ENCODE results near the gene LRCH4. TPM values are rescaled to one million over a fixed set of nuclear protein-coding genes. Genes with fewer than 3 reads are reported as not detected.

Gene LRCH4
- total RNA-seq, 2 donors from 2014 or later: 59.0 to 65.4 TPM

DNA sequence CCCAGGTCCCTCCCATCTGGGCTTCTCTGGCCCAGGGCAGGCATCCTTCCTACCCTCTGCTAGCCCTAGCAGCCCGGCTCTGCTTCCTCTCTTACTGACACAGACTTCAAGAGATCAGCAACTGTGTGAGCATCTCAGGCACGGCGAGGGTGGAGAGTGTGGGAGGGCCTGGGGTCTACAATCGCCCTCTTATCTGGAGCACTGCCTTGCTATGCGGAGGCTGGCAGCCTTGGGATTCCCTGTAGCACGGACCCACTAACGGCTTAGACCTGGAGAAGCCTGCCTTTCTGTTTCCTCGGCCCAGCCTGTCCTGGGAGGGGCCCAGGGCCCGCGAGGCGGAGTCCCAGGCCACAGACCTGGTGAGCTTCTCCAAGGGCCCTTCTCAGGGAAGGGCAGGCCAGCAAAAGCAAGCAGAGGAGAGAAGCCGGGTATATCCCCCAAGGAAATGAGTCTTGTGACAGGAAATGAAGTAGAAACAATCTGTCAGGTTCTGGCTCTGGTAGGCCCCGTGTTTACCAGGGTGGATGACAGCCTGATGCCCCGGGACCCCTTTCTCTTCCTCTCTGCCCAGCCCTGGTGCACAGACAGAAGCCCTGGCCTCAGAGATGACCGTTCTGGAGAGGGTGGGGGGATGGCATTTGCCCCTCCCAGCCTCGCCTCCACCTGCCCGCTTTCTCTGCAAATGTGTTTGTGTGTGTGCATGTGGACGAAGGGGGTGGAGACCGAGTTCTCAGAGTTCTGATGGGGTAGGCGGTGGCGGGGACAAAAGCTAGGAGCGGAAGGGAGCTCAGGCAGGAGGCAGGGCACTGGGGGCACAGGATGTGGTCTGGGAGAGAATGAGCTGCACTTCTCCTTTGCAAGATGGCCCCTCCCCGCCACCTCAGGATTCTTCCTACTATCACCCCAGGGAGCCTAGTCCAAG, 2.5 kb downstream of the LRCH4 start:
- no peaks in the 10 kb centered on the region for H3K9me3 ChIP-seq
- H3K4me3 ChIP-seq: peak overlapping the region; percentile 100
- intact Hi-C loops (cut with DNase I): no loop called here
- TF ChIP-seq, protein P1, sequence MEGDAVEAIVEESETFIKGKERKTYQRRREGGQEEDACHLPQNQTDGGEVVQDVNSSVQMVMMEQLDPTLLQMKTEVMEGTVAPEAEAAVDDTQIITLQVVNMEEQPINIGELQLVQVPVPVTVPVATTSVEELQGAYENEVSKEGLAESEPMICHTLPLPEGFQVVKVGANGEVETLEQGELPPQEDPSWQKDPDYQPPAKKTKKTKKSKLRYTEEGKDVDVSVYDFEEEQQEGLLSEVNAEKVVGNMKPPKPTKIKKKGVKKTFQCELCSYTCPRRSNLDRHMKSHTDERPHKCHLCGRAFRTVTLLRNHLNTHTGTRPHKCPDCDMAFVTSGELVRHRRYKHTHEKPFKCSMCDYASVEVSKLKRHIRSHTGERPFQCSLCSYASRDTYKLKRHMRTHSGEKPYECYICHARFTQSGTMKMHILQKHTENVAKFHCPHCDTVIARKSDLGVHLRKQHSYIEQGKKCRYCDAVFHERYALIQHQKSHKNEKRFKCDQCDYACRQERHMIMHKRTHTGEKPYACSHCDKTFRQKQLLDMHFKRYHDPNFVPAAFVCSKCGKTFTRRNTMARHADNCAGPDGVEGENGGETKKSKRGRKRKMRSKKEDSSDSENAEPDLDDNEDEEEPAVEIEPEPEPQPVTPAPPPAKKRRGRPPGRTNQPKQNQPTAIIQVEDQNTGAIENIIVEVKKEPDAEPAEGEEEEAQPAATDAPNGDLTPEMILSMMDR (IDR thresholded peaks at IDR 0.05): no peak
- DNase-seq: peak; percentile 68
- peaks cover 16% of the 10 kb centered on the region for H3K4me1 ChIP-seq
- peak overlapping the region; percentile 36 to 94 for H3K9ac ChIP-seq (ENCODE audit: low read depth in 2 of 2, low read length in 2 of 2)
- peak overlapping the region; percentile 100 for H3K27ac ChIP-seq
- no peaks in the 10 kb centered on the region for H3K27me3 ChIP-seq
- H3K36me3 ChIP-seq: peaks cover 15% of the 10 kb centered on the region

DNA sequence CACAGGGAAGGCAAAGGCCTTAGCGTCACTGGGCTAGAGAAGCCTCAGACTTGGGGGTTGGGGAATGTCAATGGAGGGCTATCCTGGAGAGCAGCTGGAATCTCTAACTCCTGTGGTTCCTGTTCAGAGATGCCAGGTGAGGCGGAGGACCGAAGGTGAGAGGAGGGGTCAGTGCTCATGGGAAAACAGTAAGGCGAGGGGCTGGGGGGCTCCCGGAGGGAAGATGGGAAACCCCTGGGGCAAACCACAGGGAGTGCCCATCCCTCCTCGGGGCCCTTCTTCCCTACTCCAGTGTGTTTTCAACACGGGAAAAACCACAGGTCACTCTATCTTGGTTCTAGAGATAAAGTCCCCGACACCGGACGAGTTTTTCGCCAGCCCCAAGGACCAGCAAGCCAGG, 3.3 kb downstream of the LRCH4 start:
- peak overlapping the region; percentile 36 to 94 for H3K9ac ChIP-seq (ENCODE audit: low read depth in 2 of 2, low read length in 2 of 2)

DNA sequence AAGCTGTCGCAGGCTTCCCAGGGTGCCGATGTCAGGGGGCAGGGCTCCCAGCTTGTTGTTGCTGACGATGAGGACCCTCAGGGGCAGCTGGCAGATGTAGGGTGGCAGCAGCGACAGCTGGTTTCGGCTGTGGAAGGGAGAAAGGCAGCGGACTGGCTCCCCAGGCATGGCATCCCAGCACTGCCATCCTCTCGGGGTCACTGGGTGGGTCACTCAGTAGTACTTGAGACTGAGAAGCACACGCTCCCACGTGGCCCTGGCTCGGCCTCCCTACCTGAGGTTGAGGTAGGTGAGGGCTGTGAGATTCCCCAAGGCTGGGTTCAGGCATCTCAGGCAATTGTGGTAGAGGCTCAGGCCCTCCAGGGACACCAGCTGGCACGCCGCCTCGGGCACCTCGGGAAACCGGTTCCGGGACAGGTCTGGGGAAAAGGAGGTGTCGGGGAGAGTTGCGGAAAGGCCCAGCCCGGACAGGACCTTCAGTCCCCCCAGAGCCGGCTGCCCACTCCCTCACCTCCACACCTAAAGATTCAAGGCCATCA, 3.8 kb downstream of the LRCH4 start:
- DNase-seq: no peak

More for the DNA sequence above, 3.3 kb downstream of the LRCH4 start:
- peaks cover 22% of the 10 kb centered on the region for H3K36me3 ChIP-seq
- DNase-seq: no peak
- peaks cover 16% of the 10 kb centered on the region for H3K4me1 ChIP-seq
- intact Hi-C loops (cut with DNase I): no loop called here
- TF ChIP-seq, protein P1 (IDR thresholded peaks at IDR 0.05): no peak
- no peaks in the 10 kb centered on the region for H3K9me3 ChIP-seq
- H3K27ac ChIP-seq: peak overlapping the region; percentile 100
- no peaks in the 10 kb centered on the region for H3K27me3 ChIP-seq
- H3K4me3 ChIP-seq: no peak overlapping the region

DNA sequence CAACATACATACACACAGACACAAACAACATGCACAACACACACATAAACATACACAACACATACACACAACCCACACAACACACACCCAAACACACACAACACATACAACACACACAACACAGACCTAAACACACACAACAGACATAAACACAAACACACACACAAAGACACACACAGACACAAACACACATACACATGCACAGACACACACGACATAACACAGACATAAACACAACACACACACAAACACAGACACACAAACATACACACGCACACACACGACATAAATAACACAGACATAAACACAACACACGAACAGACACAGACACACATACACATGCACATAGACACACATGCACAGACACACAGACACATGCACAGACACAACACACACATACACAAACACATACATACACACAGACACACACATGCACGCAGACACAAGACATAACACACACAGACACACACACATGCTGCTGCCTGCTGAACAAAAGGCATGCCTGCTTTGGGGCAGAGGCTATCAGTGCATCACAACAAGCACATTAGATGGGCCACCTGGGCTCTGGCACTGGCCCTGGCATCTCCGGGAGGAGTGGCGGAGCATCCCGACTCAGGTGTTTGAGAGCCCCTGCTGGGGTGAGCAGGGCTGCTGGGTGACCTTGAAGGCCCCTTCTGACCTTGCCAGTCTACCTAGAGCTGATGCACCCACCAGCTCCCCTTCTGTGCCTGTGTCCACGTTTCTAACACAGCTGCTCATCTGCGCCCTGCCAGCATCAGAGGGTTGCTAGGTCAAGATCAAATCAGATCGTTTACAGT, 5.3 kb downstream of the LRCH4 start:
- intact Hi-C loops (cut with DNase I): no loop called here
- no peak overlapping the region for H3K4me3 ChIP-seq
- no peak overlapping the region for H3K27ac ChIP-seq
- H3K4me1 ChIP-seq: peaks cover 16% of the 10 kb centered on the region
- no peak for DNase-seq
- TF ChIP-seq, protein P1 (IDR thresholded peaks at IDR 0.05): no peak
- H3K36me3 ChIP-seq: peaks cover 24% of the 10 kb centered on the region
- no peaks in the 10 kb centered on the region for H3K9me3 ChIP-seq
- no peaks in the 10 kb centered on the region for H3K27me3 ChIP-seq
- no peak overlapping the region for H3K9ac ChIP-seq (ENCODE audit: low read depth in 2 of 2, low read length in 2 of 2)

More for the DNA sequence above, 3.8 kb downstream of the LRCH4 start:
- Histone ChIP-seq H3K27me3 (no peaks in the 10 kb centered on the region), H3K9ac (ENCODE audit: low read depth in 2 of 2, low read length in 2 of 2) (no peak overlapping the region), H3K27ac (no peak overlapping the region), H3K36me3 (peaks cover 24% of the 10 kb centered on the region), H3K4me1 (peaks cover 16% of the 10 kb centered on the region), H3K9me3 (no peaks in the 10 kb centered on the region), H3K4me3 (no peak overlapping the region)
- TF ChIP-seq, protein P1 (IDR thresholded peaks at IDR 0.05): no peak
- intact Hi-C loops (cut with DNase I): no loop called here
